HEK293T (cell line): Measurements from ENCODE around the gene MUL1.

Experiments
- CTCF ChIA-PET: fragments of 350-600 bp; formaldehyde crosslinking; extraction: SDS; loops from one replicate; lab custom pipeline; 2021; ENCODE audit warnings: antibody characterized with exemption, inconsistent platforms; lab: Yijun Ruan, JAX
- POLR2A ChIA-PET: fragments of 350-600 bp; formaldehyde crosslinking; extraction: SDS; loops from one replicate; lab custom pipeline; 2020; ENCODE audit warnings: antibody characterized with exemption, inconsistent platforms; lab: Yijun Ruan, JAX
- DNase-seq: peaks from one replicate; pipeline ENCODE4 v3.0.0; 2012; ENCODE audit warnings: mixed read lengths; ENCODE audit errors: extremely low spot score
- ARNT ChIP-seq: fragments of 450-650 bp; IDR thresholded peaks from 2 replicates; pipeline ENCODE4 v1.6.1; 2017; ENCODE audit warnings: mild to moderate bottlenecking
- BHLHE40 ChIP-seq: fragments of 450-650 bp; IDR thresholded peaks from 2 replicates; pipeline ENCODE4 v1.6.1; 2016; ENCODE audit warnings: mild to moderate bottlenecking, moderate library complexity, borderline replicate concordance
- CTBP1 ChIP-seq: fragments of 450-650 bp; IDR thresholded peaks from 2 replicates; pipeline ENCODE4 v1.6.1; 2016; ENCODE audit warnings: borderline replicate concordance
- ELF4 ChIP-seq: fragments of 450-650 bp; IDR thresholded peaks from 2 replicates; pipeline ENCODE4 v1.6.1; 2017; ENCODE audit warnings: antibody characterized with exemption
- FOXA1 ChIP-seq: fragments of 450-650 bp; IDR thresholded peaks from 2 replicates; pipeline ENCODE4 v1.6.1; 2016; ENCODE audit warnings: mild to moderate bottlenecking
- FOXK2 ChIP-seq: fragments of 450-650 bp; IDR thresholded peaks from 2 replicates; pipeline ENCODE4 v1.6.1; 2016; ENCODE audit warnings: mild to moderate bottlenecking
- FOXM1 ChIP-seq: fragments of 450-650 bp; IDR thresholded peaks from 2 replicates; pipeline ENCODE4 v1.6.1; 2017; ENCODE audit warnings: mild to moderate bottlenecking, borderline replicate concordance
- HDGF ChIP-seq: fragments of 450-650 bp; IDR thresholded peaks from 2 replicates; pipeline ENCODE4 v1.6.1; 2017; ENCODE audit warnings: antibody characterized with exemption, borderline replicate concordance
- L3MBTL2 ChIP-seq: fragments of 450-650 bp; conservative IDR thresholded peaks from 2 replicates; pipeline ENCODE4 v1.6.1; 2016; ENCODE audit warnings: mild to moderate bottlenecking
- LEF1 ChIP-seq: fragments of 450-650 bp; IDR thresholded peaks from 2 replicates; pipeline ENCODE4 v1.6.1; 2017; ENCODE audit warnings: mild to moderate bottlenecking, borderline replicate concordance
- NFRKB ChIP-seq: fragments of 450-650 bp; IDR thresholded peaks from 2 replicates; pipeline ENCODE4 v1.6.1; 2016; ENCODE audit warnings: mild to moderate bottlenecking, moderate library complexity
- PKNOX1 ChIP-seq: fragments of 450-650 bp; IDR thresholded peaks from 2 replicates; pipeline ENCODE4 v1.6.1; 2016
- SP1 ChIP-seq: fragments of 450-650 bp; IDR thresholded peaks from 2 replicates; pipeline ENCODE4 v1.6.1; 2017
- SUZ12 ChIP-seq: fragments of 450-650 bp; IDR thresholded peaks from 2 replicates; pipeline ENCODE4 v1.6.1; 2016; ENCODE audit warnings: mild to moderate bottlenecking
- TARDBP ChIP-seq: fragments of 450-650 bp; IDR thresholded peaks from 2 replicates; pipeline ENCODE4 v1.6.1; 2016
- ZNF384 ChIP-seq: fragments of 450-650 bp; IDR thresholded peaks from 2 replicates; pipeline ENCODE4 v1.6.1; 2016

Gene MUL1, protein sequence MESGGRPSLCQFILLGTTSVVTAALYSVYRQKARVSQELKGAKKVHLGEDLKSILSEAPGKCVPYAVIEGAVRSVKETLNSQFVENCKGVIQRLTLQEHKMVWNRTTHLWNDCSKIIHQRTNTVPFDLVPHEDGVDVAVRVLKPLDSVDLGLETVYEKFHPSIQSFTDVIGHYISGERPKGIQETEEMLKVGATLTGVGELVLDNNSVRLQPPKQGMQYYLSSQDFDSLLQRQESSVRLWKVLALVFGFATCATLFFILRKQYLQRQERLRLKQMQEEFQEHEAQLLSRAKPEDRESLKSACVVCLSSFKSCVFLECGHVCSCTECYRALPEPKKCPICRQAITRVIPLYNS

DNA sequence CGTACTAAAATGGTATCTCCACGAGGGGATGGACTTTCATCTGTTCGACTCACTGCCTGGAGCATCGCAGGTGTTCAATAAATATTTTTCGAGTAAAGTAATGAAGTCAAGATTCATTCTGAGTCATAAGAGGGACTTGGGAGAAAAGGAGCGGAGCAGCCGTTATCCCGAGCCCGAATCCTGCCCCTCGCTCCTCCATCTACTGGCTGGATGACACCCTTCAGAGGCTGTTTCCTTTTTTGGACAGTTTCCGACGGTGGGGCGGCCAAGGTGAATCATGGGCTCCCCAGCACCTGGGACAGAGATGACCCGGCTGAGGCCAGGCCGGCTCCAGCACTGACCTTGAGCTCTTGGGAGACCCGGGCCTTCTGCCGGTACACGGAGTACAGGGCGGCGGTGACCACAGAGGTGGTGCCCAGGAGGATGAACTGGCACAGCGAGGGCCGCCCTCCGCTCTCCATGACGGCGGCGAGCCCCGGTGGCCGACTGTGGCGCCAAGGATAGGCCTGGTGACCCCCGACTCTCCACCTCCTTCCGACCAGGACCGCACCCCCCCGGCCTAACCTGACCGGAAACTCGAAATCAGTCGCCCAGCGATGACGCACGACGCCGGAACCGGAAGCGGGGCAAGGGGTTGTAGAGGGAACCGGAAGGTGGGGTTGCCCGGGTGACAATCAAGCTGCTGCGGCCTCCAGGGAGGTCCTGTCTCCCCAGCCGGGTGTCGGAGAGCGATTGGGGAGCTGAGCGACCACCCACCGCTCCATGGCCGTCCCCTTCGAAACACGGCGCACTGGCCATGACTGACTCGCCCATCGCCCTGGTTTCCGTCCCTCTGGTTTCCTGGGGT is at the start of gene MUL1:
Gene MUL1, minus strand, starts transcription at position 588 of the 847 bp plus-strand sequence. Its CDS starts 127 bp downstream, at position 461.
- POLR2A ChIA-PET = interaction anchor here (0.5 to 1.4 kb wide), 10 partner anchors 10 to 625 kb away, joined by 3 to 9 read pairs (median 3); partner anchors contain the start of genes CAMK2N1, DDOST, OTUD3 and PINK1
- CTCF ChIA-PET = interaction anchor here (0.7 kb wide), 1 partner anchor 146 kb away, joined by 3 read pairs; no protein-coding TSS in a partner anchor
- no peak for TF ChIP-seq BHLHE40
- TF ChIP-seq CTBP1 = no peak
- TF ChIP-seq L3MBTL2 = no peak
- TF ChIP-seq PKNOX1 = peak; percentile 59; the same call in 1 of the 2 replicates
- TF ChIP-seq FOXA1 = no peak
- TF ChIP-seq LEF1 = no peak
- peak; percentile 61 for TF ChIP-seq ELF4
- peak; percentile 95 for DNase-seq

- CTCF ChIA-PET = no interaction called here
- POLR2A ChIA-PET = no interaction called here
- TF ChIP-seq SUZ12 (no peak), FOXM1 (no peak), TARDBP (no peak), SP1 (no peak)
- DNase-seq = no peak
Measured at GRCh38 chr1:20555758-20556120, 47.8 kb upstream of the MUL1 start.

- TF ChIP-seq BHLHE40 (no peak), SUZ12 (no peak), ELF4 (no peak), CTBP1 (no peak), L3MBTL2 (no peak), FOXM1 (no peak), HDGF (no peak), ZNF384 (no peak), FOXA1 (no peak), PKNOX1 (no peak), NFRKB (no peak), TARDBP (no peak), FOXK2 (no peak), ARNT (no peak), LEF1 (no peak), SP1 (no peak)
- ChIA-PET POLR2A (no interaction called here), CTCF (no interaction called here)
- DNase-seq = no peak
Measured at GRCh38 chr1:20555025-20555757, 47.2 kb upstream of the MUL1 start.

DNA sequence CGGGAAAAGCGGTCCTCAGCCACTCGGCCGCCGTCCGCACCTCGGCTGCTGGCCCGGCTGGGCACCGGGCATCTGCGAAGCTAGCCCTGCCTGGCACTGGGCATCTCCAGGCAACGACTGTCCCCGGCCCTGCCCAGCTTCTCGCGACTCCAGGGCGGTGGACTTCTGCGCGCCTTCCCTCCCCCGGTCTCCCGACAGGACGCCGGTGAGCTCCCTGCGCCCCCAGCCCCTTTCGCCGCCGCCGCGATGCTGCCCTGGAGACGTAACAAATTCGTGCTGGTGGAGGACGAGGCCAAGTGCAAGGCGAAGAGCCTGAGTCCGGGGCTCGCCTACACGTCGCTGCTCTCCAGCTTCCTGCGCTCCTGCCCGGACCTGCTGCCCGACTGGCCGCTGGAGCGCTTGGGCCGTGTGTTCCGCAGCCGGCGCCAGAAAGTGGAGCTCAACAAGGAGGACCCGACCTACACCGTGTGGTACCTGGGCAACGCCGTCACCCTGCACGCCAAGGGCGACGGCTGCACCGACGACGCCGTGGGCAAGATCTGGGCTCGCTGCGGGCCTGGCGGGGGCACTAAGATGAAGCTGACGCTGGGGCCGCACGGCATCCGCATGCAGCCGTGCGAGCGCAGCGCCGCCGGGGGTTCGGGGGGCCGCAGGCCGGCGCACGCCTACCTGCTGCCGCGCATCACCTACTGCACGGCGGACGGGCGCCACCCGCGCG is 44.9 kb upstream of the MUL1 start:
- CTCF ChIA-PET = interaction anchor here (1.0 to 1.4 kb wide), 2 partner anchors 22 to 80 kb away, joined by 3 to 5 read pairs; no protein-coding TSS in a partner anchor

GRCh38 chr1:20551945-20552727 is 44.2 kb upstream of the MUL1 start, which contains the start of gene FAM43B:
FAM43B (plus strand) TSS chr1:20552573; CDS start chr1:20552974, 401 bp downstream.
- DNase-seq = peak; percentile 73
- ChIA-PET POLR2A (interaction anchor here (0.7 to 2.8 kb wide), 11 partner anchors 8 to 235 kb away, joined by 3 to 17 read pairs (median 5); partner anchors contain the start of genes HP1BP3, MUL1 and PINK1), CTCF (interaction anchor here (1.0 to 1.4 kb wide), 2 partner anchors 23 to 81 kb away, joined by 3 to 5 read pairs; no protein-coding TSS in a partner anchor)
- TF ChIP-seq ZNF384 = no peak
- TF ChIP-seq BHLHE40 = no peak
- TF ChIP-seq L3MBTL2 = no peak
- TF ChIP-seq LEF1 = no peak
- no peak for TF ChIP-seq ARNT
- no peak for TF ChIP-seq TARDBP
- no peak for TF ChIP-seq CTBP1
- no peak for TF ChIP-seq SP1
- no peak for TF ChIP-seq NFRKB

More for the DNA sequence above, 44.9 kb upstream of the MUL1 start:
- POLR2A ChIA-PET = interaction anchor here (1.0 to 2.8 kb wide), 8 partner anchors 9 to 81 kb away, joined by 3 to 17 read pairs (median 5); partner anchors contain the start of gene PINK1
- peak; percentile 35 for DNase-seq
- TF ChIP-seq ZNF384 (no peak), NFRKB (no peak), L3MBTL2 (peak; percentile 16; the same call in 1 of the 2 replicates), FOXA1 (no peak)
